ENCODE measurements around the gene OTOP3.
A peak's percentile ranks its signal among the peaks of the same experiment; 100 is the strongest.
"Not testable (repeated sequence)": the region's sequence is repeated elsewhere in the genome, so short reads cannot be mapped to it uniquely, and the experiment has no call there.

The OTOP3 gene, protein sequence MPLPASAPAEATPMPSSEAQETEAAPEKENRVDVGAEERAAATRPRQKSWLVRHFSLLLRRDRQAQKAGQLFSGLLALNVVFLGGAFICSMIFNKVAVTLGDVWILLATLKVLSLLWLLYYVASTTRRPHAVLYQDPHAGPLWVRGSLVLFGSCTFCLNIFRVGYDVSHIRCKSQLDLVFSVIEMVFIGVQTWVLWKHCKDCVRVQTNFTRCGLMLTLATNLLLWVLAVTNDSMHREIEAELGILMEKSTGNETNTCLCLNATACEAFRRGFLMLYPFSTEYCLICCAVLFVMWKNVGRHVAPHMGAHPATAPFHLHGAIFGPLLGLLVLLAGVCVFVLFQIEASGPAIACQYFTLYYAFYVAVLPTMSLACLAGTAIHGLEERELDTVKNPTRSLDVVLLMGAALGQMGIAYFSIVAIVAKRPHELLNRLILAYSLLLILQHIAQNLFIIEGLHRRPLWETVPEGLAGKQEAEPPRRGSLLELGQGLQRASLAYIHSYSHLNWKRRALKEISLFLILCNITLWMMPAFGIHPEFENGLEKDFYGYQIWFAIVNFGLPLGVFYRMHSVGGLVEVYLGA

DNA sequence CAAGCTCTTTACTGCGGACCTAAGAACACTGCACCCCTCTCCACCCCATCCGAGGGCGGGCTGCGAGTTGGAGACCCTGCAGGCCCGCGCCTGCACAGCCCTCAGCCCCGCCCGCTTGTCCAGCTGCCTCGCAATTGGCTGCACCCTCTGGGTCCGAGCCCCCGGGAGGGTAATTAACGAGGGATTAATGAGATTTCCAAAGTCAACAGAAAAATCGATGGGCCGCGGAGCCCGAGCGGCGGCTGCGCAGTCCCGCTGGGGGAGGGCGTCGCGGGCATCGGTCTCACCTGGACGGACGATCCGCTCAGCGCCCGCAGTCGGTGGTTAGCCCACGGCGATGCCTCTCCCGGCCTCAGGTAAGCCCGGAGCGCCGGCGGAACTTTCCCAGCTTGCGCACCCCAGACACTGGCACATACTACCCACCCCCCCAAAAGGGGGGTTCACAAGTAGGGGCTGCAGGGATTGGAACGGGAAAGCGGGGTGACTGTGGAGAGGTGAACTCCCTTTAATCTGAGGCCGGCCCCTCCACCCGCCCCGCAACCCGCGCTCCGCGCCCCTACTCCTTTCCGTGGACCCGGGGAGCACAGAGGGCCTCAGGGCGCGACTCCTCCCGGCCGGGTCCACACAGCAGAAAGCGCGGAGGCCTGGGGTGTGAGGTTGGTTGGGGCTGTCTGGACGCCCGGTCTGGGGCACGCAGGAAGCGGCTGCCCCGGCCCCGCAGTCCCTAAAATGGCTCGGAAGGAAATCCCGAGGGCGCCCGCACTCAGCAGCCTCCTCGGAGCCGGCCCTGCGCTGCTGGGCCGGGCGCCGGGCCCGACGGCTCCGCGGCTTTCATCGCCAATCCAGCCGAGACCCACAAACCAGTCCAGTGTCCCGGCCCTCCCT is at the start of gene OTOP3:
TSS of gene OTOP3 (plus strand) at position 314 of the 885 bp plus-strand sequence. CDS start at position 338, 24 bp downstream.
- DNase-seq, result no peak

- DNase-seq, result no peak
These were observed 47.2 kb upstream of the OTOP3 start for GRCh38 chr17:74888469-74888868.

DNA sequence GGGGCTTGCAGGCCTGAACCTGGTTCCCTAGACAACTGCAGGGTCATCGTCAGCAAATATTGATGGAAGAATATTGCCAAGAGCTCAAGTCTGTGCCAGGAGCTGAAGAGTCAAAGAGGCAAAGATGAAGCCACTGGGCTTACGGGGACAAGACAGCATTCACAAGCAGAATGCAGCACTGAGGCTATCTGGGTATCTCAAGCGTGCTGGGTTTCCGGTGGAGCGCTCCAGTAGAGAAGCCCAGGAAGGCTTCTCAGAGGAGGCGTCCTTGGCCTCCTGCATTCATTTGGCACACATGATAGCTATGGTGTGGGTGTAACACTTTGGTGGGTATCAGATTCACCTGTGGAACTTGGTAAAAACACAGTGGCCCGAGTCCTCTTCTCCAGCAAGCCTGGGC is 45.1 kb upstream of the OTOP3 start:
- no peak for DNase-seq

DNA sequence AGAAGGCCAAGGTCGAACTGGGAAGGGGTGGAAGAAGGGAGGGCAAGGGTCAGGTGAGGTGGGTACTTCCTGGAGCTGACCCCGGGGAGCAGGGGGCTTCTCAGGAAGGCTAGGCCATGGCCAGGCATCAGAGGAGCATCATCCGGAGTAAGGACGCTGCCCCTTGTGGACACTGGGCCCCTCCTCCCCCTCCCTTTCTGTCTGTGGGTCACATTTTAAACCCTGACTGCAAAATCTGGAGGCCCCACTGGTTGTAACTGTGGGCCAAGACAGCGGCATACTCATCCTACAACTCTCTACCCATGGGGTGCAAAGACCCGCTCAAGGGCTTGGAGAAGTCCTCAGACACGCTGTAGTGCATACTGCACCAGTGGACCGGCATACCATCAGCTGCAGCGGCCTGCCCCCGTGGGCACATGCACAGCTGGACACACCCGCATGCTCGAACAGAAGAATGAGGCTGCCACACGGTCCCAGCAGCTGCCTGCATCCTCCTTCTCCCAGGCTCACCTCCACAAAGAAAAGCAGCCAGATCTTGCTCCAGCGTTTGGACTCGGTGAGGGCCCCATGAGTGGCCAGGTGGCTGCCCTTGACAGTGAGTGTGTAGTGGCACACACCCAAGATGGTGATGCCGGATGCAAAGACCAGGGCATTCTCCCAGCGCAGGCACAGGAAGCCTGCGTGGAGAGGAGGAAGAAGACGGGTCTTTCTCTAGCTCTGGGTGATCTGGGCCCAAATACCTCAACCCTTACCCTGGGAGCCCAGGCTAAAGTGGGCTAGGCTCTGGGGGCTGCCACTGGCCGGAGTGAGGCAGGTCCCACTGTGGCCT is 43.5 kb upstream of the OTOP3 start:
- peak; percentile 55 for DNase-seq

- no peak for DNase-seq
These were observed 42.5 kb upstream of the OTOP3 start, which contains the start of gene FADS6 for GRCh38 chr17:74892974-74893911. Gene FADS6, minus strand, starts transcription at chr17:74893633. Its CDS starts 38 bp downstream, at chr17:74893595.

GRCh38 chr17:74893936-74894671 is 41.6 kb upstream of the OTOP3 start:
- no peak for DNase-seq

GRCh38 chr17:74898376-74898946 is 37.2 kb upstream of the OTOP3 start:
- DNase-seq, result no peak

GRCh38 chr17:74900208-74900607 is 35.5 kb upstream of the OTOP3 start:
- DNase-seq, result no peak

DNA sequence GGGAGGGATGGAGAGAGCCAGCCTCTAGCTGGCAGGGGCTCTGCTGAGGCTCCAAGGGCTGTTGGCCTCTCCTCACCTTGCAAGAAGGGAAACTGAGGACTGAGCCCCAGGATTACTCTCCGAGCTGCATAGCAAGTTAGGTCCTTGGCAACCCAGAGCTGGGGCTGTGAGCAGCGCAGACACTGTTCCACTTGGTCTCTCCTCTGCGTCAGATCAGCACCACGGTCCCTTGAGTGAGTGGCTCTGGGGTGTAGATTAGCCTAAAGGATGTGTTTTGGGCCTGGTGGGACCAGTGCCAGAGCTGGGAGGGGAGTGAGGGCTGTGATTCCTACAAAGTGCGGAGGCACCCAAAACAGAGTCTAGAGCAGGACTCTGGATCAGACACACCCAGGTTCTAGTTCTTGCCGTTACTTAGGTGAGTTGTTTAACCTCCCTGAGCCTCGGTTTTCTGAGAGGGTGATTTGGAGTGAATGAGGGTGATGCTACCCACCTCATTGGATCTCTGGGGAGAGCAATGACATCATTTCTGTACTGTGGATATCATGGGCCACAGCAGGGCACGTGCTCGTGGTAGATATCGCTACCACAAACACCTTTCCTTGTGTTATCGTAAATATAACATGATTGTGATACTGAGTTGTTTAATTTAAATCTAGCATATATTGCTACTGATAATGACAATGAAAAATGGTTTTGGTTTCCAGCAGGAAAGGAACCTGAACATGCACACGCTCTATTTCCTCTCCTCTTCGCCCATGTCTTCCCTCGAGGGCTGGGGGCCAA is 34.2 kb upstream of the OTOP3 start:
- DNase-seq, result no peak

DNA sequence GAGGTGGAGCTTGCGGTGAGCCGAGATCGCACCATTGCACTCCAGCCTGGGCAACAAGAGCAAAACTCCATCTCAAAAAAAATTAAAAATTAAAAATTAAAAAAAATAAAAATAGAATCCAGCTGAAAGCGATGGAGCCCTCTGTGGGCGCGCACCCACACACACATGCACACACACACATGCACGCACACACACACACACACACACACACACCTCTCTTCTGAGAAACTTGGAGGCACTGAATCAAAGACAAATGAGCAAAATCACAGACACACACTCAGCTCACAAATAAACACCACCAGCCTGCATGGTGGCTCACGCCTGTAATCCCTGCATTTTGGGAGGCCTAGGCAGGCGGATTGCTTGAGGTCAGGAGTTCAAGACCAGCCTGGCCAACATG is 32.7 kb upstream of the OTOP3 start:
- DNase-seq, result no peak

DNA sequence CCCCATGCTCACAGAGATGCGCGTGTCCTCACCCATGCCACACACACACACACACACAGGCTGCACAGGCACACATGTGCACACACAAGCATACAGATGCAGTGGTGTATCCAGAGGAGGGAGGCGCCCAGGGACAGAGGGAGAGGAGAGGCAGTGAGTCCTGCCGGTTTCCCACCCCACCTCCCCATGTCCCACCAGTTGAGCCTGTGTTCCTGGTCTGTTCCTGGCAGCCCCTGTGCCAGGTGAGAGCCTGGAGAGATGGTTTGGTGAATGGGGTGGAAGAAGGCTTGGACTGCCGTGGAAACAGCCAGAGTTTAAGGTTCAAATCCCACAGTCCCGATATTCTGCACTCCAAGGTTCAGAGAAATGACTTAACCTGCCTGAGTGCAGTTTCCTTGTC is 32.0 kb upstream of the OTOP3 start:
- DNase-seq, result no peak

- DNase-seq, result no peak
These were observed 30.9 kb upstream of the OTOP3 start for GRCh38 chr17:74904687-74905409.

GRCh38 chr17:74906214-74906793 is 29.4 kb upstream of the OTOP3 start:
- DNase-seq, result not testable (repeated sequence)

GRCh38 chr17:74907012-74907411 is 28.7 kb upstream of the OTOP3 start:
- DNase-seq, result no peak

DNA sequence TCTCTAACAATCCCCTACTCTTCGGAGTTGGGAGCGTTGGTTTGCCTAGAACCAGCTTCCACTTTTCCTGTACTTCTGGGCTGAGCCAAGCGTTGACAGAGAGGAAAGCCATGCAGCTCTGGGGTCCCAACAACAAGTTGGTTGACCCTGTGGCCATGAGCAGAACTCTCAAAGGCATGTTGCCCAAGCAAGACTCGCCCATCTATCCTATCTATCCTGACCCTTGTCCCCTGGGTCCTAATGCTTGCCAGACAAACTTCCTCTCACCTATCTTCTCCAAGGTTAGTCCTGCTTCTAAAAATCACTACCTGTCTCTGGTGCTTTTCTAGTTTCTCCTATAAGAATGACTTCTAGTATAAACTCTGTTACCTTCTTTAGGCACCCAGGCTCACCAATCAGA is 26.6 kb upstream of the OTOP3 start:
- DNase-seq, result not testable (repeated sequence)

DNA sequence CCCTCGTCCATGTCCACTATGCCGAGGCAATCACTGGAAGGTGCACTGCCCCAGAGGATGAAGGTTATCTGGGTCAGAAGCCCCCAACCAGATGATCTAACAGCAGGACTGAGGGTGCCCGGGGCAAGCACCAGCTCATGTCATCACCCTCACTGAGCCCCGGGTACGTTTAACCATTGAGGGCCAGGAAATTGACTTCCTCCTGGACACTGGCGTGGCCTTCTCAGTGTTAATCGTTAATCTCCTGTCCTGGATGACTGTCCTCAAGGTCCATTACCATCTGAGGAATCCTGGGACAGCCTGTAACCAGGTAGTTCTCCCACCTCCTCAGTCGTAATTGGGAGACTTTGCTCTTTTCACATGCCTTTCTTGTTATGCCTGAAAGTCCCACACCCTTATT is 24.3 kb upstream of the OTOP3 start:
- not testable (repeated sequence) for DNase-seq

- no peak for DNase-seq
These were observed 19.4 kb upstream of the OTOP3 start for GRCh38 chr17:74916136-74916850.

GRCh38 chr17:74916851-74917199 is 18.9 kb upstream of the OTOP3 start:
- no peak for DNase-seq

All from NCI-H2029 (cell line).